AG04450 (cell line): ENCODE results near the gene QRFP. TPM values are rescaled to one million over a fixed set of nuclear protein-coding genes. Genes with fewer than 3 reads are reported as not detected.

Source experiments
- CTCF ChIA-PET: fragments of 300-600, 350-600 bp; formaldehyde crosslinking; extraction: SDS; loops from one replicate; lab custom pipeline; 2022; ENCODE audit warnings: antibody characterized with exemption, inconsistent platforms; lab: Charles Lee
- POLR2A ChIA-PET: fragments of 350-600 bp; formaldehyde crosslinking; extraction: SDS; loops from one replicate; lab custom pipeline; 2021; ENCODE audit warnings: antibody characterized with exemption, inconsistent platforms; lab: Yijun Ruan, JAX
- DNase-seq: peaks from one replicate; pipeline ENCODE4 v3.0.0-alpha.2; 2011; ENCODE audit warnings: low read depth, low spot score
- H3K27ac ChIP-seq: one replicate; pipeline ENCODE4 v1.5.1; 2012; ENCODE audit warnings: low read depth, low read length, control low read depth
- H3K27me3 ChIP-seq: one replicate; pipeline ENCODE4 v1.6.0; 2012; ENCODE audit warnings: low read length; ENCODE audit not compliant: control insufficient read depth, insufficient read depth
- H3K4me3 ChIP-seq: 2 replicates; pipeline ENCODE4 v1.5.1; 2011; ENCODE audit warnings: mild to moderate bottlenecking, low read depth, low read length, control low read depth
- H3K9me3 ChIP-seq: 2 replicates; pipeline ENCODE4 v1.5.1; 2012; ENCODE audit warnings: low read length; ENCODE audit not compliant: control insufficient read depth, insufficient read depth
- polyA plus RNA-seq: library from polyadenylated mRNA; depleted of rRNA; stranded (reverse); fragments of >200 nt; gene quantifications from 2 replicates; pipeline ENCODE4 v1.2.3, GENCODE V29; 2011
- TF ChIP-seq, protein P1 (sequence below): IDR thresholded peaks from 2 replicates; pipeline ENCODE4 v1.5.1; 2011; ENCODE audit warnings: low read depth, low read length, control low read depth, inconsistent platforms

QRFP gene
- polyA plus RNA-seq, 1 experiment = not detected

DNA sequence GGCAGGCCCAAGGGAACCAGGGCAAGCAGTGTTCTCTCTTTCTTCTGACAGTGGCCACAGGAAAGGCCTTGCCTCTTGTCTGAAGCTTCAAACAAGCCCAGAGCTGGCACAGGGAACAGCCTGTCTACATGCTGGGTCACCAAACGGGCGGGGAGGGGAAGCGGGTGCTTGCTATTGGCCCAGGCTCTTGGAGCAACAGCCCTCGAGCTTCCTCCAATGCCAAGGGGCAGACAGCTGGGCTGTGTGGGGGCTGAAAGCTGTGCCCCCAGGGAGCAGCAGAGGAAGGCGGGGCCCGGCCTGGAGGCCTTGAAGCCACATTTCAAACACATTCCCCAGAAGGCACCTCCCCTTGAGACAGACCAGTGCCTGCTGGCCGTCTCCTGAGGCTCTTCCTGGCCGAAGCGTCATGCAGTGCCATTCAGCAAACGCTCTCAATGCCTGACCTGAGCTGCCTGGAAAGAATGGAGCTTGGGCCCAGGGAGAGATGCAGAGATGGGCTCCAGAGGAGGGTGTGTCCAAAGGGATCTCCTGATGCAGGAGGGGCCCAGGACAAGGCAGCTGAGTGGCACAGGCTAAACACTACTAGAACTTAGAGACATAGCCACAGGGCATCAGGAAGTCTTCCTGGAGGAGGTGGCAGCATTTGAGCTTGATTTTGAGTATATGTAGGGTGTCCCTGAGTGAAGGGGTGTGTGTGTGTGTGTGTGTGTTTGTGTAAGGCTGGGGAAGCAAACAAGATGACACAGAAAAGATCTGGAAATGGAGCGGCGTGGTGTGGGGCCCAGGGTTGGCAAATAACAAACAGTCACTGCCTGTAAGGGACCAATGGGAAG is 39.9 kb upstream of the QRFP start:
- H3K9me3 ChIP-seq = no peaks in the 10 kb centered on the region
- POLR2A ChIA-PET = no interaction called here
- peak overlapping the region; percentile 32 for H3K27ac ChIP-seq
- no peak for DNase-seq
- no peak overlapping the region for H3K4me3 ChIP-seq
- CTCF ChIA-PET = interaction anchor here (0.6 kb wide), 1 partner anchor 165 kb away, joined by 4 read pairs; no protein-coding TSS in a partner anchor
- peaks cover 17% of the 10 kb centered on the region for H3K27me3 ChIP-seq
- TF ChIP-seq, protein P1, sequence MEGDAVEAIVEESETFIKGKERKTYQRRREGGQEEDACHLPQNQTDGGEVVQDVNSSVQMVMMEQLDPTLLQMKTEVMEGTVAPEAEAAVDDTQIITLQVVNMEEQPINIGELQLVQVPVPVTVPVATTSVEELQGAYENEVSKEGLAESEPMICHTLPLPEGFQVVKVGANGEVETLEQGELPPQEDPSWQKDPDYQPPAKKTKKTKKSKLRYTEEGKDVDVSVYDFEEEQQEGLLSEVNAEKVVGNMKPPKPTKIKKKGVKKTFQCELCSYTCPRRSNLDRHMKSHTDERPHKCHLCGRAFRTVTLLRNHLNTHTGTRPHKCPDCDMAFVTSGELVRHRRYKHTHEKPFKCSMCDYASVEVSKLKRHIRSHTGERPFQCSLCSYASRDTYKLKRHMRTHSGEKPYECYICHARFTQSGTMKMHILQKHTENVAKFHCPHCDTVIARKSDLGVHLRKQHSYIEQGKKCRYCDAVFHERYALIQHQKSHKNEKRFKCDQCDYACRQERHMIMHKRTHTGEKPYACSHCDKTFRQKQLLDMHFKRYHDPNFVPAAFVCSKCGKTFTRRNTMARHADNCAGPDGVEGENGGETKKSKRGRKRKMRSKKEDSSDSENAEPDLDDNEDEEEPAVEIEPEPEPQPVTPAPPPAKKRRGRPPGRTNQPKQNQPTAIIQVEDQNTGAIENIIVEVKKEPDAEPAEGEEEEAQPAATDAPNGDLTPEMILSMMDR = no peak

DNA sequence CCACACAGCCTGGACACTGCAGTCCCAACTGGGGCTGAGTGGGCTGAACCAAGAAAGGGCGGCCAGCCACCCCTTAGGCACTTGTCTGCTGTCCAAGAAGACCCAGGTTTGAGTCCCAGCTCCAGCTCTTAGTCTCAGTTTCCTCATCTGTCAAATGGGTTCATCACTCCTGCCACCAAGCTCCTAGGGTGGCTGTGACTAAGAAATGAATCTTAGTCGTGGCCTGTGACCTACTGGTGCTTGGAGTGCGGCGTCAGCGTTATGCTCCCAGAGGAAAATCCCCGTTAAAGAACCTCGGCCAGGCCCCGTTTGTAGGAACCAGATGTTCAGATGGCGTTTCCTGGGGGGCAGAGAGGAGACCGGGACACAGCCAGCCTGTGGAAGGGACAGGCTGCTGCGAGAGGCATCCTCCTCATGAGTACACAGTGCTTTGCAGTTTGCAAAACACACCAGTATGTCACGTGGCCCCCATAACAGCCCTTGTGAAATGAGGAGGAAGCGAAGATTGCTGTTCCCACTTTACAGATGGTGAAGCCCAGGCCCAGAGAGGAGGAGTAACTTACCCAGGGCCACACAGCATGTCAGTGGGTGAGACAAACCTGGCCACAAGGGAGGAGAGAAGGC is 39.1 kb upstream of the QRFP start:
- ChIA-PET POLR2A (interaction anchor here (0.6 kb wide), 1 partner anchor 149 kb away, joined by 3 read pairs; no protein-coding TSS in a partner anchor), CTCF (interaction anchor here (0.6 to 1.6 kb wide), 4 partner anchors 22 to 235 kb away, joined by 3 to 7 read pairs (median 4); no protein-coding TSS in a partner anchor)
- H3K4me3 ChIP-seq = no peak overlapping the region
- DNase-seq = no peak
- H3K27me3 ChIP-seq = peaks cover 9% of the 10 kb centered on the region
- no peaks in the 10 kb centered on the region for H3K9me3 ChIP-seq
- TF ChIP-seq, protein P1 = no peak
- H3K27ac ChIP-seq = peak overlapping the region; percentile 32

DNA sequence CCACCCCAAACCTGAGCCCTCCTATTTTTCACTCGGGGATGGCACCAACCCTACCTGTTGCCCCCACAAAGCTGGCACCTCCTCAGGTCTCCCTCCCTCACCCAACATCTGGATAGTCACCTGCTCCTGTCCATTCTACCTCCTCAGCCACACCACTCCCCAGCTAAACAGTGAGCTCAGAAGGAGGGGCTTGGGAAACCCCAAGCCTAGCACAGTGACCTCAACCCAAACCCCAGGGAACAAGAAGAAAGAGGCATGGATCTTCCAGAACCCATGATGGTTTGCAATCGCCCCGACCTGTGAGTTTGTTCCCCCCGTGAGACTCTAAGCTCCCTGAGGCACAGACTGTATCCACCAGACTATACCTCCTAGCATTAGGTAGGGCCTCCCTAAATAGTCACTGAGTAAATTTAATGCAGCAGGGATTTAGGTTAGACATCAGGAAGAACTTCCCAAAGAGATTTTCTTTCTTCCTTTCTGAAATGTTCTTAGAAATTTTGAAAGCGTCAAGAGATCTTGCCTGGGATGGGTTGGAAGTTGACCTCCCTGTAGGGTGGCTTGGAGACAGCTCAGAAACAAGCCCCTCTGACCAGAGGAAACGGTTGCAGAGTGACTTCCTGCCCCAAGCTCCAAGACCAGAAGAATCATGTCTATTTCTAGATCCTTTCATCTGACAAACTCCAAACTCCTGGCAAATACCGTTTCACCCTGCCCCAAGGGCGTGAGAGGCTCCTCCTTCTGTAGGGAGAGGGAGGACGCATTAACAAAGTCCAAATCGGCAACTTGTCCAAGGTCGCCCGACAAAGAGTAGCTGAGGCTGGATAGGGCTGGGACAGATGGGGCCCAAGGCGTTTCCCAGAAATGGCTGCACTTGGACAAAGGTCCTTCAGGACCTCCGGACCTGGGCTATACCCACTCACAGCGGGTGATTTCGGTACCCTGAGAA is 38.4 kb upstream of the QRFP start:
- POLR2A ChIA-PET = interaction anchor here (0.6 kb wide), 1 partner anchor 150 kb away, joined by 3 read pairs; no protein-coding TSS in a partner anchor
- CTCF ChIA-PET = interaction anchor here (0.6 to 1.6 kb wide), 4 partner anchors 17 to 234 kb away, joined by 3 to 7 read pairs (median 3); no protein-coding TSS in a partner anchor
- TF ChIP-seq, protein P1 = no peak
- H3K9me3 ChIP-seq = no peaks in the 10 kb centered on the region
- H3K4me3 ChIP-seq = no peak overlapping the region
- H3K27me3 ChIP-seq = peaks cover 1% of the 10 kb centered on the region
- no peak overlapping the region for H3K27ac ChIP-seq
- no peak for DNase-seq

DNA sequence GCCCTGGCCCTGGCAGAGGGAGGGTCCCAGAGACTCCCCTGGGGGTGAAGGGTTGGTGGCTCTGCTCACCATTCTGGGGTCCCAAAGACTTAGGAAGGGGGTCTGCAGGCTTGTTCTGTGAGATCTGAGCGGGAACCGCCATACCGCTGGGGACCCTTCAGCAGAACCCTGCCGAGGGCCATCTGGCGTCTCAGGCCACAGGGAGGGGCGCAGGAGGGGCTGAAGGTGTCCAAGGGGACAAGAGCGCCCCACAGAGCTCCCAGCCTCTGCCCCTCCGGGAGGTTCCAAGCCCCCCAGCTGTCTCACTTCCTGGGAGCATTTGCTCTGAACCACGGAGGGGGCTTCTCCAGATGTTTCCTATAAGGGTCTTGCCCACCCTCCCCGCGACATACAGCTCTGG is 37.6 kb upstream of the QRFP start:
- Histone ChIP-seq H3K4me3 (no peak overlapping the region), H3K27me3 (no peaks in the 10 kb centered on the region), H3K27ac (no peak overlapping the region), H3K9me3 (no peaks in the 10 kb centered on the region)
- no peak for DNase-seq
- ChIA-PET POLR2A (interaction anchor here (2.3 kb wide), 1 partner anchor 21 kb away, joined by 9 read pairs; no protein-coding TSS in a partner anchor), CTCF (interaction anchor here (1.1 to 2.2 kb wide), 4 partner anchors 17 to 233 kb away, joined by 3 to 13 read pairs (median 6); no protein-coding TSS in a partner anchor)
- TF ChIP-seq, protein P1 = no peak
